A549 (cell line): ENCODE measurements around the gene RSAD1. TPM values are rescaled to one million over a fixed set of nuclear protein-coding genes. Genes with fewer than 3 reads are reported as not detected.

Experiments used
- ATAC-seq, 2 experiments: fragments of 200-7000 bp in 1 of 2; fragments of >200 bp in 1 of 2; cut with Nextera tagmentation in 1 of 2; cut with Tn5 transposase in 1 of 2; 3 replicates each; pipeline versions ENCODE4 v1.8.0 to v1.9.1; 2018 to 2020; ENCODE audit warnings: mild to moderate bottlenecking in 1 of 2, moderate library complexity in 1 of 2
- CTCF ChIA-PET: fragments of 300-600 bp; sonication (Branson Sonifier 250); formaldehyde crosslinking; extraction: SDS; loops from one replicate; lab custom pipeline; 2021; ENCODE audit warnings: antibody characterized with exemption, inconsistent platforms; lab: Yijun Ruan, JAX
- POLR2A ChIA-PET: fragments of 350-600 bp; formaldehyde crosslinking; extraction: SDS; loops from one replicate; lab custom pipeline; 2021; ENCODE audit warnings: antibody characterized with exemption, inconsistent platforms; lab: Yijun Ruan, JAX
- DNase-seq, 2 experiments: peaks; one replicate each; pipeline versions ENCODE4 v3.0.0 to v3.0.0-alpha.2; 2011 to 2016; ENCODE audit warnings: low read depth in 1 of 2, low spot score in 1 of 2
- FAIRE-seq: peaks from 2 replicates; lab custom pipeline; 2011; peaks lifted over from hg19 to GRCh38; lab: Jason Lieb, UNC
- H3K27ac ChIP-seq, 2 experiments: fragments of >200 bp; sonication (Bioruptor Twin); formaldehyde crosslinking; 3 replicates each; pipeline ENCODE4 v1.5.1; 2016 to 2017
- H3K4me1 ChIP-seq: fragments of >200 bp; sonication (Bioruptor Twin); formaldehyde crosslinking; 3 replicates; pipeline ENCODE4 v1.6.1; 2016
- H3K4me2 ChIP-seq: fragments of >200 bp; sonication (Bioruptor Twin); formaldehyde crosslinking; 3 replicates; pipeline ENCODE4 v1.6.1; 2016
- H3K4me3 ChIP-seq: fragments of >200 bp; sonication (Bioruptor Twin); formaldehyde crosslinking; 3 replicates; pipeline ENCODE4 v1.5.1; 2016
- H3K9me3 ChIP-seq: fragments of >200 bp; sonication (Bioruptor Twin); formaldehyde crosslinking; 3 replicates; pipeline ENCODE4 v1.6.1; 2016
- CHD2 ChIP-seq: fragments of 150-350 bp; IDR thresholded peaks from 2 replicates; pipeline ENCODE4 v1.6.1; 2014; ENCODE audit warnings: low read length; ENCODE audit not compliant: partially characterized antibody
- EHF ChIP-seq: fragments of 250-450 bp; sonication (Bioruptor Pico); IDR thresholded peaks from 2 replicates; pipeline ENCODE4 v1.5.0; 2020; ENCODE audit warnings: mild to moderate bottlenecking
- EHMT2 ChIP-seq: fragments of 200-600 bp; sonication (generic); IDR thresholded peaks from 2 replicates; pipeline ENCODE4 v1.6.1; 2016; ENCODE audit warnings: antibody characterized with exemption, low read depth, mild to moderate bottlenecking, moderate library complexity
- FOSB ChIP-seq: fragments of 250-450 bp; sonication (Bioruptor Pico); IDR thresholded peaks from 2 replicates; pipeline ENCODE4 v1.5.0; 2020; ENCODE audit warnings: mild to moderate bottlenecking, moderate library complexity
- HDAC2 ChIP-seq: fragments of 200-600 bp; sonication (generic); IDR thresholded peaks from 2 replicates; pipeline ENCODE4 v1.6.1; 2016
- HOXA7 ChIP-seq: fragments of 250-450 bp; sonication (Bioruptor Pico); IDR thresholded peaks from 2 replicates; pipeline ENCODE4 v1.5.0; 2020; ENCODE audit warnings: mild to moderate bottlenecking, moderate library complexity
- HOXB13 ChIP-seq: fragments of 250-450 bp; sonication (Bioruptor Pico); IDR thresholded peaks from 2 replicates; pipeline ENCODE4 v1.5.0; 2020; ENCODE audit warnings: low read depth, mild to moderate bottlenecking, moderate library complexity
- JUNB ChIP-seq: fragments of >200 bp; sonication (Bioruptor Twin); formaldehyde crosslinking; IDR thresholded peaks from 2 replicates; pipeline ENCODE4 v1.6.1; 2016
- KDM1A ChIP-seq: fragments of 200-600 bp; sonication (generic); IDR thresholded peaks from 2 replicates; pipeline ENCODE4 v1.6.1; 2016; ENCODE audit warnings: low read depth, mild to moderate bottlenecking
- MYC ChIP-seq: IDR thresholded peaks from 2 replicates; pipeline ENCODE4 v1.6.1; 2012; ENCODE audit warnings: mild to moderate bottlenecking, inconsistent platforms, low read length, improper control_type of control experiment, borderline replicate concordance
- POLR2A ChIP-seq: IDR thresholded peaks from 2 replicates; pipeline ENCODE4 v1.6.1; 2012; ENCODE audit warnings: mild to moderate bottlenecking, low read length
- RAD21 ChIP-seq, 2 experiments: fragments of >200 bp in 1 of 2; sonication (Bioruptor Twin) in 1 of 2; formaldehyde crosslinking in 1 of 2; IDR thresholded peaks in 1 of 2; conservative IDR thresholded peaks in 1 of 2; 2 replicates in 1 of 2; 3 replicates in 1 of 2; pipeline ENCODE4 v1.6.1; 2012 to 2018; ENCODE audit warnings: inconsistent platforms in 1 of 2
- TP53 ChIP-seq: fragments of 250-450 bp; sonication (Bioruptor Pico); IDR thresholded peaks from 2 replicates; pipeline ENCODE4 v1.5.0; 2021; ENCODE audit warnings: mild to moderate bottlenecking, moderate library complexity
- ZFP36 ChIP-seq: fragments of 450-650 bp; IDR thresholded peaks from 2 replicates; pipeline ENCODE4 v1.6.1; 2014; ENCODE audit warnings: borderline replicate concordance; ENCODE audit not compliant: partially characterized antibody
- ZSCAN20 ChIP-seq: fragments of 250-450 bp; sonication (Bioruptor Pico); IDR thresholded peaks from 2 replicates; pipeline ENCODE4 v1.8.0; 2022; ENCODE audit warnings: mild to moderate bottlenecking, moderate library complexity
- WGBS: methylation state at CpG from one replicate; pipeline ENCODE4 v1.1.6; 2017; ENCODE audit errors: missing lambda C conversion rate; 5-methylcytosine and 5-hydroxymethylcytosine counted together
- polyA plus RNA-seq, 4 experiments: library from polyadenylated mRNA; depleted of rRNA in 3 of 4; stranded (reverse); fragments of >200 nt; fragmentation: RNase III in 1 of 4; extraction: RNeasy Plus Mini Kit Qiagen cat#74134 plus additional on column Dnase treatment in 1 of 4; gene quantifications; 2 replicates in 3 of 4; 3 replicates in 1 of 4; pipeline ENCODE4 v1.2.3, GENCODE V29; 2011 to 2017
- TF ChIP-seq, protein P1 (sequence below): IDR thresholded peaks from 2 replicates; pipeline ENCODE4 v1.6.1; 2012; ENCODE audit warnings: low read depth, borderline replicate concordance
- TF ChIP-seq, protein P2 (sequence below): fragments of 200-600 bp; sonication (generic); IDR thresholded peaks from 2 replicates; pipeline ENCODE4 v1.6.1; 2016; ENCODE audit warnings: antibody characterized with exemption, mild to moderate bottlenecking, moderate library complexity
- TF ChIP-seq, protein P3 (sequence below): fragments of >200 bp; sonication (Bioruptor Twin); formaldehyde crosslinking; IDR thresholded peaks from 2 replicates; pipeline ENCODE4 v1.6.1; 2016
- TF ChIP-seq, protein P4 (sequence below): IDR thresholded peaks from 2 replicates; pipeline ENCODE4 v1.6.1; 2012
- TF ChIP-seq, protein P5 (sequence below): fragments of 150-350 bp; IDR thresholded peaks from 2 replicates; pipeline ENCODE4 v1.6.1; 2014; ENCODE audit warnings: low read depth, mild to moderate bottlenecking, low read length

The RSAD1 gene
- polyA plus RNA-seq, 2 of the 4 experiments (the other 2 are of a cell fraction): 38.2 to 42.0 TPM

DNA sequence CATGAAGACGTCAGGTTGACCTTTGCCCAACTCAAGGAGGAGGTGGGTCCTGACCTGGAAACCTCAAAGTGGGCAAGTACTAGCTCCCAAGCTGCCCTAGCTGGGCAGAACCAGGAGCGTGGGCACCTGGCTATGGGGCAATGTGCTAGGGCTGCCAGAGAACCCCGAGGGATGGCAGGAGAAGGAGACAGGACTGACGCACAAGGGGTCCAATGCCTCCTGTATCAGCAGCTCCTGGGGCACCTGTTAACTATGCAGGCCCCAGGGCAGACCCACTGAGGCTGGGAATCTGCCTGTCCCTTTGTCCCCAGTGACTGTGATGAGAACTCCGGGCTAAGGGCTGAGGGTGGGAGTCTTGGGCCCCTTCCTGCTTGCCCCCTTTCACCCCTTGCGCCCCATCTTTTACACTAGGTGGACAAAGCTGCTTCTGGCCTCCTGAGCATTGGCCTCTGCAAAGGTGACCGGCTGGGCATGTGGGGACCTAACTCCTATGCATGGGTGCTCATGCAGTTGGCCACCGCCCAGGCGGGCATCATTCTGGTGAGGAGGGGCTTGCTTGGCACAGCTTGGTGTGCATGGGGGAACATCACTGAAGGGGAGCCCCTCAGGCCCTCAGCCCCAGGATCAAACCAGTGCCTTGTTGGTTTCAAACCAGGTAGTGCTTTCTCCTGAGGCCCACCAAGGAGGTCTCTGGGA is 17.7 kb upstream of the RSAD1 start:
- no peaks in the 10 kb centered on the region for H3K9me3 ChIP-seq
- CTCF ChIA-PET: interaction anchor here (1.0 to 19.6 kb wide), 4 partner anchors 14 to 163 kb away, joined by 3 to 238 read pairs (median 4); partner anchors contain the start of genes LRRC59 and RSAD1
- no peak for DNase-seq
- no peak overlapping the region for H3K4me3 ChIP-seq
- no peak overlapping the region for H3K27ac ChIP-seq
- 83% methylated on average over 9 of the region's 9 CpGs for WGBS
- ATAC-seq: no peak
- FAIRE-seq: no peak
- POLR2A ChIA-PET: no interaction called here
- no peak for TF ChIP-seq FOSB (CRISPR knock-in tag)
- TF ChIP-seq, protein P1, sequence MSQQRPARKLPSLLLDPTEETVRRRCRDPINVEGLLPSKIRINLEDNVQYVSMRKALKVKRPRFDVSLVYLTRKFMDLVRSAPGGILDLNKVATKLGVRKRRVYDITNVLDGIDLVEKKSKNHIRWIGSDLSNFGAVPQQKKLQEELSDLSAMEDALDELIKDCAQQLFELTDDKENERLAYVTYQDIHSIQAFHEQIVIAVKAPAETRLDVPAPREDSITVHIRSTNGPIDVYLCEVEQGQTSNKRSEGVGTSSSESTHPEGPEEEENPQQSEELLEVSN: no peak
- TF ChIP-seq ZSCAN20: no peak
- TF ChIP-seq KDM1A: no peak
- TF ChIP-seq CHD2: no peak
- TF ChIP-seq ZFP36: no peak
- TF ChIP-seq, protein P2, sequence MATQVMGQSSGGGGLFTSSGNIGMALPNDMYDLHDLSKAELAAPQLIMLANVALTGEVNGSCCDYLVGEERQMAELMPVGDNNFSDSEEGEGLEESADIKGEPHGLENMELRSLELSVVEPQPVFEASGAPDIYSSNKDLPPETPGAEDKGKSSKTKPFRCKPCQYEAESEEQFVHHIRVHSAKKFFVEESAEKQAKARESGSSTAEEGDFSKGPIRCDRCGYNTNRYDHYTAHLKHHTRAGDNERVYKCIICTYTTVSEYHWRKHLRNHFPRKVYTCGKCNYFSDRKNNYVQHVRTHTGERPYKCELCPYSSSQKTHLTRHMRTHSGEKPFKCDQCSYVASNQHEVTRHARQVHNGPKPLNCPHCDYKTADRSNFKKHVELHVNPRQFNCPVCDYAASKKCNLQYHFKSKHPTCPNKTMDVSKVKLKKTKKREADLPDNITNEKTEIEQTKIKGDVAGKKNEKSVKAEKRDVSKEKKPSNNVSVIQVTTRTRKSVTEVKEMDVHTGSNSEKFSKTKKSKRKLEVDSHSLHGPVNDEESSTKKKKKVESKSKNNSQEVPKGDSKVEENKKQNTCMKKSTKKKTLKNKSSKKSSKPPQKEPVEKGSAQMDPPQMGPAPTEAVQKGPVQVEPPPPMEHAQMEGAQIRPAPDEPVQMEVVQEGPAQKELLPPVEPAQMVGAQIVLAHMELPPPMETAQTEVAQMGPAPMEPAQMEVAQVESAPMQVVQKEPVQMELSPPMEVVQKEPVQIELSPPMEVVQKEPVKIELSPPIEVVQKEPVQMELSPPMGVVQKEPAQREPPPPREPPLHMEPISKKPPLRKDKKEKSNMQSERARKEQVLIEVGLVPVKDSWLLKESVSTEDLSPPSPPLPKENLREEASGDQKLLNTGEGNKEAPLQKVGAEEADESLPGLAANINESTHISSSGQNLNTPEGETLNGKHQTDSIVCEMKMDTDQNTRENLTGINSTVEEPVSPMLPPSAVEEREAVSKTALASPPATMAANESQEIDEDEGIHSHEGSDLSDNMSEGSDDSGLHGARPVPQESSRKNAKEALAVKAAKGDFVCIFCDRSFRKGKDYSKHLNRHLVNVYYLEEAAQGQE: no peak
- no peak for TF ChIP-seq POLR2A
- no peak for TF ChIP-seq EHF (CRISPR knock-in tag)
- TF ChIP-seq RAD21 (conservative IDR thresholded peaks at IDR 0.05 in 1 of 2, IDR thresholded peaks at IDR 0.05 in 1 of 2): no peak
- TF ChIP-seq HOXB13 (CRISPR knock-in tag): no peak
- TF ChIP-seq TP53 (CRISPR knock-in tag): no peak
- TF ChIP-seq, protein P3, sequence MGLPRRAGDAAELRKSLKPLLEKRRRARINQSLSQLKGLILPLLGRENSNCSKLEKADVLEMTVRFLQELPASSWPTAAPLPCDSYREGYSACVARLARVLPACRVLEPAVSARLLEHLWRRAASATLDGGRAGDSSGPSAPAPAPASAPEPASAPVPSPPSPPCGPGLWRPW: no peak
- no peak for TF ChIP-seq EHMT2
- TF ChIP-seq, protein P4, sequence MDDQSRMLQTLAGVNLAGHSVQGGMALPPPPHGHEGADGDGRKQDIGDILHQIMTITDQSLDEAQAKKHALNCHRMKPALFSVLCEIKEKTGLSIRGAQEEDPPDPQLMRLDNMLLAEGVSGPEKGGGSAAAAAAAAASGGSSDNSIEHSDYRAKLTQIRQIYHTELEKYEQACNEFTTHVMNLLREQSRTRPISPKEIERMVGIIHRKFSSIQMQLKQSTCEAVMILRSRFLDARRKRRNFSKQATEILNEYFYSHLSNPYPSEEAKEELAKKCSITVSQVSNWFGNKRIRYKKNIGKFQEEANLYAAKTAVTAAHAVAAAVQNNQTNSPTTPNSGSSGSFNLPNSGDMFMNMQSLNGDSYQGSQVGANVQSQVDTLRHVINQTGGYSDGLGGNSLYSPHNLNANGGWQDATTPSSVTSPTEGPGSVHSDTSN: no peak
- no peak for TF ChIP-seq MYC
- TF ChIP-seq, protein P5, sequence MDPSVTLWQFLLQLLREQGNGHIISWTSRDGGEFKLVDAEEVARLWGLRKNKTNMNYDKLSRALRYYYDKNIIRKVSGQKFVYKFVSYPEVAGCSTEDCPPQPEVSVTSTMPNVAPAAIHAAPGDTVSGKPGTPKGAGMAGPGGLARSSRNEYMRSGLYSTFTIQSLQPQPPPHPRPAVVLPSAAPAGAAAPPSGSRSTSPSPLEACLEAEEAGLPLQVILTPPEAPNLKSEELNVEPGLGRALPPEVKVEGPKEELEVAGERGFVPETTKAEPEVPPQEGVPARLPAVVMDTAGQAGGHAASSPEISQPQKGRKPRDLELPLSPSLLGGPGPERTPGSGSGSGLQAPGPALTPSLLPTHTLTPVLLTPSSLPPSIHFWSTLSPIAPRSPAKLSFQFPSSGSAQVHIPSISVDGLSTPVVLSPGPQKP: no peak
- TF ChIP-seq HOXA7 (CRISPR knock-in tag): no peak
- peaks cover 9% of the 10 kb centered on the region; the same call in 2 of the 3 replicates for H3K4me1 ChIP-seq
- no peak overlapping the region for H3K4me2 ChIP-seq

DNA sequence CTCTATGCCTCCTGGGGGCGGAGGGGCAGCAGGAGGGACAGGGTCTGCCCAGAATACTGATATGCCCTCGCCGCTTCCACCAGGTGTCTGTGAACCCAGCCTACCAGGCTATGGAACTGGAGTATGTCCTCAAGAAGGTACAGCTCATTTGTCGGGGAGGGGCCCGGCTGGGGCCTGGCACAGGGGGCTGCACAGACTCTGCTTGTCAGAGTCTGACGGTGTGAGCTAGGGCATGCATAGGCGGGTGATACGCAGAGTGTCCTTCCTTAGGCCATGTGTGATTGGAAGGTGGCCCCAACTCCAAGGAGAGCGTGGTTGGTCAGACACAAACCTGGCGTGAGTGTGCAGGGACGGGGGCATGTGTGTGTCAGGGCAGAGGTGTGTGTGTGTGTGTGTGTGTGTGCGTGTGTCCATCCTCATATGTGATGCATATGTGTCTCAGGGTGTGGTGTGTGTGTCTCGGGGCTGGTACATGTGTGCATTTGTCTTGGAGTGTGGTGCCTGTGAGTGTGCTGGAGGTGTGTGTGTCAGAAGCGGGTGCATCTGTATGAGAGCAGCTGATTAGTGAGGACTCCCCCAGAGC is 17.0 kb upstream of the RSAD1 start:
- ChIA-PET CTCF (interaction anchor here (0.6 to 19.6 kb wide), 4 partner anchors 14 to 64 kb away, joined by 3 to 238 read pairs (median 4); partner anchors contain the start of genes LRRC59 and RSAD1), POLR2A (no interaction called here)
- no peak overlapping the region for H3K4me3 ChIP-seq
- 82% methylated on average over 13 of the region's 14 CpGs for WGBS
- no peak for ATAC-seq
- H3K4me2 ChIP-seq: no peak overlapping the region
- no peak for FAIRE-seq
- DNase-seq: no peak
- H3K4me1 ChIP-seq: peaks cover 15% of the 10 kb centered on the region
- no peaks in the 10 kb centered on the region for H3K9me3 ChIP-seq
- no peak overlapping the region for H3K27ac ChIP-seq
- TF ChIP-seq ZSCAN20 (no peak), JUNB (no peak), HDAC2 (no peak)
- TF ChIP-seq, protein P1: no peak
